ENCODE results near the gene P4HB.

Gene P4HB

DNA sequence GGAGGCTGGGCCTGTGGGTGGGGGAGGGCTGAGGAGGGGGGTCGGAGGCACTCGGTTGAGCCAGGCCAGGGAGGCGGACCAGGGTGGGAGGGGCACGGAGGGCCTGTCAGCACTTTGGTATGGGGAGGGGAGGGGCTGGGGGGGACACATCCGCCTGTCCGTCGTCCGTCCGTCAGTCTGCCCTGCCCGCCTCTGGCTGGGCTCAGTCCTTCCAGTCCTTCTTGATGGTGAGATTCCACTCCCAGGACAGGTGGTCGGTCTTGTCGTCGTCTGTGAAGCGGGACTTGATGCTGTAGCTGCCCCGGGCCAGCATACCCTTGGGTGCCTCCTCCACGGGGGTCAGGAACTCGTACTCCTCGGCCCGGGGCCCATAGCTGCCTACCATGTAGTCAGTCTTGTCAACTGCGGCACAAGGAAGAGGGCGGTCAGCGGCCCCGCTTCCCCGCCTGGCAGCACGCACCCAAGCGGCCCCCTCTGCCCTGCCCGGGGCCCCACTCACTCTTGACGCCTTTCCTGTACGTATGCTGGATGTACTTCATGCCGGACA lies 8.4 kb upstream of the P4HB start:
- no peak for DNase-seq (ENCODE audit: low read depth)

DNA sequence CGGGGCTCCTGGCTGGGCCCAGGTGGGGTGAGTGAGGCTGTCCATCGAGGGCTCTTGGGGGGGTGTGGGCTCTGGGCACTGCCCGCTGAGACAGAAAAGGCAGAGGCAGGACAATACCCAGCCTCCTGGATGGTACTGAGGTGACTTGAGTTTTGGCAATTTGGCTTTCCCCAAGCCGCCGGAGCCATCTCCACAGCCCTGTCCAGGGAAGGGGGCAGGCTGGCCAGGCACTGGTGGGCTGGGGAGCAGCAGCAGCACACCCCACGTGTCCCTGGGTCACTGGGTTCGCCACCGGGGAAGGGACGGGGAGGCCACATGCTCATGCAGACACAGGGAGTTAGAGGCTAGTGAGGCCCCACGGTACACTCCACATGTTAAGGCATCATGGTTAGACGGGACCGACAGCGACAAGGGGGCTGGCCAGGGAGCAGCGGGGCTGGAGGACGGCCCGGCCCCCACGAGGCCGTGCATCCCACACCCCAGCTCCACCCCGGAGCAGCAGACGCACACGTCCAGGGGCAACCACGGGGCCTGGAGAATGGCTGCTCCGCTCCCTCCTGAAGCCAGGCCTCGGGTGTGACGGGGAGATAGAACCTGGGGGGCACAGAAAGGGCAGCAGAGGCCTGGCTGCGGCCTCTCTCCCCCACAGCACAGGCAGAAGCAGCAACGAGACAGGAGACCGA lies 7.8 kb upstream of the P4HB start:
- DNase-seq (ENCODE audit: low read depth), result no peak

DNA sequence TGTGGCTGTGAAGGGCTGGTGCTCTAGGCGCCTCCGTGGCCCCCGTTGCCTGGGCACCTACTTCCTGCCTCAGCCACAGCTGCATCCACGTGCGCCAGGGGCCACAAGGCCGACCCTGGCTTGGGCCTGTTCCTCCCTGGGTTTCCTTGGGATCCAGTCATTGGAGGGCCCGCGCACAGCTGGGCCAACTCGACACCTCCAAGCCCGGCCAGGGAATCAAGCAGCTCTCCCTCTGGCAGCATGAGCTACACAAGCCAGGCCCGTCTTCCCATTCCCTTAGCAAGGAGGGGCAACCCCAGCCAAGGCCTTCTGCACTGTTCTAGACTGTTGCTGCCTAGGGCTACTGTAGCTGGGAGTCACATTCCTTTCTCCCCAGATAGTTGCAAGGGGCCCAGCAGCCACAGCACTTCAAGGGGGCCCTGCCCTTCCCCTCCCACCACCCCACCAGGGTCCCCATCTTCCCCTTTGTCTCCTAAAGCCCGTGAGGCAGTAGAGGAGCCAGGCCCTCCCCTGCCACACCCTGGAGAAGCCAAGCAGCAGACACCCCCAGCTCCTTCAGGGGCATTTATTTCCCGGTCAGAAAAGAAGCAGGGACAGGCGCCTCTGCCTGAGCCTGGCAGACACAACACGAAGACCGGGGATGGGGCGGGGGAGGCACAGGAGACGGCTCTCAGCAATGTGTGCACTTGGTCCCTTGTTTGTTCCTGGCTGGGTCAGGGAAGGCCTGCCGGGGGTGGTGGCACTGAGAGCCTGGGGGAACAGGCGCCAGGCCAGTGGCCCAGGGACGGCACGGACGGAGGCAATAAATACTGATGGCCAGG lies 7.0 kb upstream of the P4HB start:
- no peak for DNase-seq (ENCODE audit: low read depth)

DNA sequence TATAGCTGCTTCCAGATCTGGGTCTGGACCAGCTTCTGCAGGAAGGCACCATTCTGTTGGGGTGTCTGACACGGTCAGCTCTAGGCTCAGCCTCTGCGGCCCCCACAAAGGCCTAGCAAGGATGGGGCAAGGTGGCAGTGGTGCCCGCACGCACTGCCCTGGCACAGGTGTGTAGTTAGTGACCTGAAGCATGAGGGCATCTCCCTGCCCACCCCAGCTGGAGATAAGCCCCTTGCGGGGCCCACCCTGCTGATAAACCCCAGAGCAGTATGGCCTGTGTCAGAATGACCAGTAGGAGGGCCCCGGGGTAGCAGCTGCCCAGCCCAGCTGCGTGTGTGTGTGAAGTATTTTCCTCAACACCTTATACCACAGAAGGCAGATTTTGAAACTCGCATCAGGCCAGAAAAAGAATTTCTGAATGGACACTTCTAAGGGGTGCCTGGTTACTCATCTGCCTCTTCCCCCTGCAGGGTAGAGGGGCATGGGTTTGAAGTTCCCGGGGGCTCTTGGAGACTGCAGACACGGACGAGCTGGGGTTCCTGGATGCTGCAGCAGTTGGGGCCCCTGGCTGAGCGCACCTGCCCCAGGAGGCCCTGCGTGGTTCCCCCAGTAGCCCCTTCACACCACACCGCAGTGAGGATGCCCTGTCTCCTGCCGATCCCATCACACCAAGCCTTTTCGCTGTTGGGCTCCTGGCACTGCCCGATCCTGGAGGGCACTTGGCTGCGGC lies 6.3 kb upstream of the P4HB start:
- DNase-seq (ENCODE audit: low read depth), result no peak

DNA sequence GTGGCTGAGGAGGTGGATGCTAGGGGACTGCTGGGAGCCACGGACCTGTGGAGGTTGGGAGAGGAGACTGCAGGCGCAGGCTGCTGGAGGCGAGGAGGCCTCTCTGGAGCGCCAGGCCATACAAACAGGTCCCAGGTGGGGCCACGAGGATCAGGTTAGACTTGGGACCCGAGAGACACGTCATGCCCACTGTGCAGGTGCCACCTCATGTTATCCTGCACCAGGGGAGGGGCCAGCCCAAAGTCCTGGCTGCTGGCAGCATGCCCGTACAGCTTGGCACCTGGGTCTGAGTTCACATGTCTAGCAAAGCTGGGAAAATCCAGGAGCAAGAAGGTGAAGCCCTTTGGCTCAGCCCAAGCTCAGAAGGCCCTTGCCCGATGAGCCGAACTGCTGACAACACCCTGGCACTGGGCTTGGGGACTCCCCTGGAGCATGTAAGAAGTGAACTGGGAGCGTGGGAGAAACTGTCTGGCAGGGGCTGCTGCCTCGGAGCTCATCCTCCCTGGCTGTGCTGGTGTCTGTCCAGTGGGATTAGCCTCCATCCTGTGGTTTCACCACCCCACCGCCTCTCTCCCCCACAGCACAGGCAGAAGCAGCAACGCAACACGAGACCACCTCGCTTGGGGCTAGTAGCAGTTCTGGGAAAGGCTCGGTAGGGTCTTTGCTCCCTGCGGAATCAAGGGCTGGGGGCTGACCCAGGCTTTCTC lies 5.6 kb upstream of the P4HB start:
- no peak for DNase-seq (ENCODE audit: low read depth)

DNA sequence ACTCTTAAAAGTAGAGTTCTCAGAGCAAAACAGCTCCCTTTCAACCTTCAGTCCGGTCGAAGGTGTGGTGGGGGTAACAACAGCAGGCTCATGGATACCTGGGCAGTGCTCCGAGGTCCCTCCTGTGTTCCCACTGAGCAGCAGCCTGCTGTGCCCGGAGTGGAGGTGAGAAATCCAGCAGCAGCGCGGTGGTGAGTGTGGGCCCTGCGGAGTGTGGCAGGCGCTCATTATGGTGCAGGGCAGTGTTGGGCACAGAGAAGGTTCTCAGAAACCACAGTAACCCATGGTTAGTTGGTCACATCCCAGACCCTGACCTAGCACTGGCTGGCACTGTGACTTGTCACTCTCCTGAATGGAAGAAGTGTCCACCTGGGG lies 5.0 kb upstream of the P4HB start:
- no peak for DNase-seq (ENCODE audit: low read depth)

DNA sequence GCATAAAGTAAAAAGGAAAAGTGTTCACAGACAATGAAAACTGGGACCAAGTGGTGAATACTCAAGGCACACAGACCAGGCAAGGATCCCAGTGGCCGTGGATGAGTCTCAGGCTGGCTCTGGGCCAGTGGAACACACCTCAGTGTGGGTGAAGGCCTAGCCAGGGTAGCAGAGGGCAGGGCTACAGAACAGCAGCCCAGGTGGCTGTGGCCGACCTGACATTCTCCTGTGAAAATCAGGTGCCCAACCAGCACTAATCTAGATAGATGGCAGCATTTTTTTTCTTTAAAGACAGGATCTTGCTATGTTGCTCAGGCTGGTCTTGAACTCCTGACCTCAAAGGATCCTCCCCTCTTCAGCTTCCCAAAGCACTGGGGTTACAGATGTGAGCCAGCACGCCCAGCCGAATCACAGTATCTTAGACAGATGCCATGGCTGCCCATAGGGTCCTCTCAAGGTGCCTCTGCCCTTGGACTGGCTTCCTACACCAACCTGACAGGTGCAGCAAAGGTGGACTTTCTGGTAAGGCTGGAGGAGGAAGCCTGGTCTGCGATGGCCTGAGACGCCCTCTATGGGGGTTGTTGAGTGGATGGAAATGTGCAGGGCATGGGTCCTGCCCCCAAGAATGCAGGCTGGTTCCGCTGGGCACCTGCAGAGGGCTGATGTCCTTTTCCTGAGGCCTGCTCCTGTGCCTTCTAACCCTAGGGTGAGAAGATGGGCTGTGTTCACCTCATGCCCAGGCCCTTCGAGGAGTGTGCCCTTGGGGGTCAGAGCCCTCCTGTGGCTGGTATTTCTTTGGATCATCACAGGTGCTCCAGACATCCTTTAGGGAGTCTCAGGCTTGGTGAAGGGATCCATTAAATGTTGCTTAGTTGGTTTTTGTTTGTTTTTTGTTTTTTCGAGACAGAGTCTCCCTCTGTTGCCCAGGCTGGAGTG lies 3.8 kb upstream of the P4HB start:
- no peak for DNase-seq (ENCODE audit: low read depth)

DNA sequence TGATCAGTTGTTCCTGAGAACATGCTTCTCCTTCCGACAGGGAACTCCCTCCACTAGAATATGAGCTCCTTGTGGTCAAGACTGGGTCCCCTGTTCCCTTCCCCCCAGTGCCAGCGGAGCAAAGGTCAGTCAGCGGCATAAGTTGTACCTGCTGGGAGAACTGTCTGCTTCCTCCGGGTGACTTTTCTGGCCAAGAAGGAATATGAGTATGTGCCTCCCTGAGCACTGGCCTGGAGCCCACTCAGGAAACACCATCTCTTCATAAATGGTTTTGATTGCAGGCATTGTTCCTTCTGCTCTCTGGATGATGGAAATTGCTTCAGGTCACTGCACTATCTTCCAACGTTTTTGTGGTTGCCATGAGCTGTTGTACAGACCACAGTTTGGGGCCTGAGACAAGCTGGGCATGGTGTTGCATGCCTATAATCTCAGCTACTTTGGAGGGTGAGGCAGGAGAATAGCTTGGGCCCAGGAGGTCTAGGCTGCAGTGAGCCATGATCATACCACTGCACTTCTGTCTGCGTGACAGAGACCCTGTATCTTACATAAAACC lies 2.9 kb upstream of the P4HB start:
- DNase-seq (ENCODE audit: low read depth), result no peak

DNA sequence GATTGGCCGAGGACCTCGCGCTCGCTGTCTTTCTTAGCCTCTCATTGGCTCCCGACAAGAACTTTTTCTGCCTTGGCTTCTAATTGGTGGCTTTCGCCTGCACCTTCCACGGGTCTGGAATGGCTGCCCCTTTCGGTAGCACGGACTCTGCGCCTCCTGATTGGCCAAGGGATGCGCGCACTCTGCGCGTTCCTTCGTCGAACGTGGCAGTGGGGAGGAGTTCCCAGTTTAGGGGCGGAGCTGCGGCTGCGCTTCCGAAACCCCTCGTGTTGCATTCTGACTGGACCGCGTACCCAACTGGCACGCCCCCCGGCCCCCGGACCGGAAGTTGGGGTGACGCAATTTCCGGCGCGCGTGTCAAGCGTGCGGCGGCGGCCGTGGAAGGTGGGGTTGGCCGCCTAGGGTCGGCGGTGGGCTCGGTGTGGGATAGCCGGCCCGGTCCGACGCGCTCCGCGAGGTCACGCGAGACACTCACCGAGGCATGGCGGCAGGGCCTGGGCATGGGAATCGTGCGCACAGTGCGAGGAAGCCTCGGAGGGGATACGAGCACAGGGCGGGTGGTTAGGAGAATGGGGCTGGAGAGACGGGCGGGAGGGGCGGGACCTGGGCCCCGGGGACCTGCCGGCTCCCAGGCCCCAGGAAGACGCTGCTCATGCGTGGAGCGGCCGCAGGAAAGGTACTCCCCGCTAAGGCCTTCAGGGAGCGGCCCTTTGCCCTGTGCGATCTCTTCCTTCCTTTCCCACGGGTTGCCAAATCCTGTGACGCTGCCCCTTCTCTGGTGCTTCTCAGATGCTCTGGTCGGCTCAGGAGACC lies 627 bp upstream of the P4HB start:
- DNase-seq (ENCODE audit: low read depth), result peak; percentile 98

DNA sequence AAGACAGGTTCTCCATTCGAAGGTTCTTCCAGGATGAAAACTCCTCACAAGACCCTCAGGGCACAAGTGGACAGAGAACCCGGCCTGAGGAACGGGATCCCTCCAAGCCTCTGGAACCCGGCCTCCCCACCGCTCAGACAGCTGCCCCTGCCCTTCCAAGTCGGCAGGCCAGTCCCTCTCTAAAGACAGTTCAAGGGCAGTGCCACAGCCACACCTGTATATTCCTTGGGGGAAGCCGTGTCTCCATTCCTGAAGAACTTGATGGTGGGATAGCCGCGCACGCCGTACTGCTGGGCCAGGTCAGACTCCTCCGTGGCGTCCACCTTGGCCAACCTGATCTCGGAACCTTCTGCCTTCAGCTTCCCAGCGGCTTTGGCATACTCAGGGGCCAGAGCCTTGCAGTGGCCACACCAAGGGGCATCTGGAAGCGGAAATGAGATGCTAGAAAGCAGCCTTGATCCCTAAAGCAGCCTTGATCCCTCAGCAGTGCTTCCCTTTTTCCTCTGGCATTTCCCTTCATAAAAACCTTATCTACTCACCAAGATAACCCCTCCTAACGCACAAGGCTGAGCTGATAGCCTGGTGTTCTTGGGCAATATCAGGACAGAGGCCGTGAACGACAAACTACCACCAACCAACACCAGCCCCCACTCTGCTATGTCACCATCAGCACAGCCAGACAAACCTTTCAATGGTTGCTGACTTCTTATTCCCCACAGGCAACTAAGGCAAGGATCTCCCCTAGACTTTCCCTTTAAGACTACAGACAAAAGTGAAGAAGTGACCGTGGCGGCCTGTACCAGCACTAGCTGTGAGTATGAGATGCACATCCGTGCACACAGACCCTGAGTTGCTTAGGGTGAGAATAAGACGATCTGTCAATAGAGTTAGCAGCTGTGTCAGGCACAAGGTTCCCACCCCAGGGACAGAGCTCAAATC lies 1.1 kb downstream of the P4HB start:
- no peak for DNase-seq (ENCODE audit: low read depth)

DNA sequence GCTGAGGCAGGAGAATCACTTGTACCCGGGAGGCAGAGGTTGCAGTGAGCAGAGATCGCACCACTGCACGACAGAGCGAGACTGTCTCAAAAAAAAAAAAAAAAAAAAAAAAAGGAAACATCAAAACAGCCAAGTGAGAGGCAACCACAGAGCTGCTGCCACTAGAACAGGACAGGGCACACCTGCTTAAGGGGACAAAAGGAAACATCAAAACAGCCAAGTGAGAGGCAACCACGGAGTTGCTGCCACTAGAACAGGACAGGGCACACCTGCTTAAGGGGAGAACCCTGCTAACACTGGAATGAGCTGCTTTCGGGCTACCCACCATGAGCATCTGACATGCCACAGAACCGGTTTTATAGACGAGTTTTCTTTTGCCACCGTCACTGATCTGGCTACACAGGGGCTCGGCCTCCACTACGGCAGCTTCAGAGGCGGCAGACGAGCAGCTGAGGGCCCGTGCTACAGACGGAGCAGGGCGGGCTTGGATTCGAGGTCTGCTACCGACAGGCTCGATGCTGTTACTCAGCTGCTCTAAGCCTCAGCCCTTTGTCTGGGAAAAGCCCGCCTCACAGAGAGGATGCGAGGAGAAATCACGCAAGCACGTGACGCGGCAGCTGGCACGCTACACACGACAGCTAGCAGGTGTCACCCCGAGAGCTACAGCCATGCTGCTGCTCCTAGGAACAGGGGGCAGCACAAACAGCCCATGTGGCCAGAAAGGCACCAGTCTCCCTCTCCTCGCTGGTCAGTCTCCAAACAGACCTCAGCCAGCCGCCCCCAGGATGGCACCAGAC lies 2.0 kb downstream of the P4HB start:
- no peak for DNase-seq (ENCODE audit: low read depth)

DNA sequence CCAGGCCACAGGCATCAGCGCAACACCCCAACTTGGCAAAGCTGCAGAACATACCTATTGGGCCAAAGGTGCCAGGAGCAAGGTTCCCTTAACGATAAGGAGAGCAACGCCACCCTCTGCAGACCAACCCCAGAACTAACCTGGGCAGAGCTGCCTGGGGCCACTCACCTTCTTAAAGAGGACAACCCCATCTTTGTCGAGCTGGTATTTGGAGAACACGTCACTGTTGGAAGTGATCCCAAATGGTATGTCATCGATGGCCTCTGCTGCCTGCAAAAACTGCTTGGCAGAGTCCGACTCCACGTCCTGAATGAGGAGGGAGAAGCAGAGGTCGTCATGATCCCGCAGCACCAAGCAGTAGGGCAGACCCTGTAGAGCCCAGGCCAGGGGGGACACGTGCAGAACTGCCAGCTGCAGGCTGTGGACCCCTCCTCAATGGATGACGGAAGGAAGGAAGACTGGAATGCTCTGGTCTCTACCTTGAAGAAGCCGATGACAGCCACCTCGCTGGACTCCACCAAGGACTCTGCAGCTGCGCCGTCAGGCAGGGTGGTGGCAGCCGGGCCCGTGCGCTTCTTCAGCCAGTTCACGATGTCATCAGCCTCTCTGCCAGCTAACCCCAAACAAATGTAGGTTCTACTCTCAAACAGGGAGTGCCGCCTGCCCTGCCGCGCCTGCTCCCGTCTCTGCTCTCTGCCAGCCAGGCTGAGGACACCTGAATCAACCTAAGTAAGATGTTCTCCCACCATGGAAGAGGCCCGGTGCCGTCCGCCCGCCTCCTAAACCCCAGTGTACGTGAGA lies 5.2 kb downstream of the P4HB start:
- no peak for DNase-seq (ENCODE audit: low read depth)

DNA sequence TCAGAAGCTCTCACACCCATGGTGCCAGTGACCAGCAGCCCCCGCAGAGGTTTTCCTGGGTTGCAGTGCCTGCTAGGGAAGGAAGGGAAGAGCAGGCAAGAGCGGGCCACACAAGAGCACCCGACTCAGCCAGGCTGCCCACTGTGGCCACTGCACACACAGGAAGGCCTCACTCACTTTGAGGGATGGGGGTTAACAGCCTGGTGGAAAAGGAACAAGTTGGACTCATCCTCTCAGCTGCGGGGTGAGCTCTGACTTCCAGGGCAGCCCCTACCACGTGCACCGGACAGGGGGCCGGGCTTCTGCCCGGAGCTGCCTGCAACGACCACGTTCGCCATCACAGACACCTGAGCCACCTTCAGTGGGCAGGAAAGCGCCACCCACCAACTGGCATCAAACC lies 8.1 kb downstream of the P4HB start:
- DNase-seq (ENCODE audit: low read depth), result no peak

DNA sequence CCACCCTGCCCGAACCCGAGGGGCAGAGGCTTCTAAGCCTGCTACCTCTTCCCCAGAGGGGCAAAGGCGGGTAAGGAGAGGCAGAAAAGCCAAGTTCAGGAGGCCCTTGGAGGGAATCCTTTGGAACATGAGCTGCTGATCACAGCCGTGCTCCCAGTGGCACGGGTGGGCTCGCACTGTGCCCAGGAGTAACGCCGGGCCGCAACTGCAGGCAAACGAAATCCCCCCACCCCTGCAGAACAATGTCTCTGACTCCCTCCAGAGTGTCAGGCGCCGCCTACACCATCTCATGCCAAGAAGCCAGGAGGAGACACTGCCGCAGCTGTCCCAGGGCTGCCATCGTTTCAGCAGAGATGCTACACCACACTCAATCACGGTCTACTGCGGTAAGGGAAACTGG lies 8.9 kb downstream of the P4HB start:
- no peak for DNase-seq (ENCODE audit: low read depth)

DNA sequence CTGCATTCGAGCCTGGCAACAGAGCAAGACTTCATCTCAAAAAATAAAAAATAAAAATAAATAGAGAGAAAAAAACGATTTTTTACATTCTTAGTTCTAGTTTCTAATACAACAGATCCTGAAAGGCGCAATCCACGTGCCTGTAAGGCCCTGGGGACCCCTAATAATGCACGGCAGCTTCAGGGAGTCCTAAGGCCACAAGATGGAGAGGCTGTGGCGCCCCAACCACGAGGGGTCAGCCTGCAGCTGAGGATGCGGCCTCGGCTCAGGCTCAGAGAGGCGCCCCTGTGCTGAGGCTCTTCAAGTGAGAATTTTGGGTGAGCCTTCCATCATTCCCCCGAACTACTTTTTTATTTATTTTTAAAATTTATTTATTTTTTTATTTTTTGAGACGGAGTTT lies 10.9 kb downstream of the P4HB start:
- no peak for DNase-seq (ENCODE audit: low read depth)

DNA sequence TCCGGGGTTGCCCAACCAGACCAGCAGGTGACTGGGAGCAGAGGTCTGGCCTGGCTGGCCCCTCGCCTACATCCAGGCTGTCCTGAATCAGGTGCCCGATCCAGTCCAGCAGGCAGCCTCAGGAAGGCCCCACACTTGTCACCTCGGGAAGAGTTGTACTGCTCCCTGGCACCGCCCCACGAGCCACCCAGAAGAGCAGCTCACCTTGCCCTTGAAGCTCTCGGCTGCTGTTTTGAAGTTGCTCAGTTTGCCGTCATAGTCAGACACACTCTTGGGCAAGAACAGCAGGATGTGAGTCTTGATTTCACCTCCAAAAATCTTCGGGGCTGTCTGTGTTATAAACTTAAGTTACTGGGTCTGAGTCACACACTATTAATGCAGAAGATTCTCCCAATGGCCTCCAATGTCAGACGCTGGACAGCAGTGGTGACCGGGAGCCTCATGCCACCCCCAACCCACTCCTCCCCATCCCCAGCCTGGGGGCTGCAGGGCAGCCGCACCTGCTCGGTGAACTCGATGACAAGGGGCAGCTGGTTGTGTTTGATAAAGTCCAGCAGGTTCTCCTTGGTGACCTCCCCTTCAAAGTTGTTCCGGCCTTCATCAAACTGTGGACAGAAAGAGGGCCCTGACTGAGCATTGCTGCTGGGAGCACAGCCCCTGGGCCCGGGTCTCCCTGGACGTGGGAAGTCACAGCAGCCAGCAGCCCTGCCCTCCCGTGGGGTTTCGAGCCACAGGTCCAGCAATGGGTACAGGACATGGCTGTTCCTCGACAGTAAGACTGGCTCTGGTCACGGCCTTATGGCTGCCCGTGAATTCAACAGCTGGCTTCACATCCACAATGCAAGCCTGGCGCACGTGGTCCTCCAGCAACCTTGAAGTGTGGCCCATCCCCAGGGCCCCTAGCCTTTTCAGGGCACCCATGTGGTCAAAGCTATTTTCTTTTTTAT lies 13.3 kb downstream of the P4HB start:
- DNase-seq (ENCODE audit: low read depth), result no peak

All from stimulated activated CD4-positive, alpha-beta T cell treated with anti-CD3 and anti-CD28 coated beads, Interleukin-2, amount 100 ng/mL, for 4 hours (primary cell).